H9 (cell line): ENCODE results near the gene GALC. TPM values are rescaled to one million over a fixed set of nuclear protein-coding genes. Genes with fewer than 3 reads are reported as not detected.

Experiments used
- DNase-seq: peaks from one replicate; pipeline ENCODE4 v3.0.0-alpha.2; 2017
- H2AFZ ChIP-seq: one replicate; pipeline ENCODE4 v1.6.1; 2013; ENCODE audit warnings: mild to moderate bottlenecking, low read length, control low read depth, moderate library complexity
- H2AK5ac ChIP-seq: 2 replicates; pipeline ENCODE4 v1.6.1; 2013; ENCODE audit warnings: low read length, control low read depth, mixed read lengths; ENCODE audit not compliant: insufficient read length
- H2BK120ac ChIP-seq: one replicate; pipeline ENCODE4 v1.6.1; 2013; ENCODE audit warnings: low read depth, mild to moderate bottlenecking, low read length, control low read depth, inconsistent platforms; ENCODE audit not compliant: poor library complexity, severe bottlenecking
- H2BK12ac ChIP-seq: 2 replicates; pipeline ENCODE4 v1.6.1; 2013; ENCODE audit warnings: low read length, control low read depth, mixed read lengths, low read depth; ENCODE audit not compliant: insufficient read length
- H2BK15ac ChIP-seq: 2 replicates; pipeline ENCODE4 v1.6.1; 2013; ENCODE audit warnings: low read depth, low read length, control low read depth
- H2BK20ac ChIP-seq: one replicate; pipeline ENCODE4 v1.6.1; 2013; ENCODE audit warnings: low read depth, mild to moderate bottlenecking, low read length, control low read depth, inconsistent platforms; ENCODE audit not compliant: poor library complexity, severe bottlenecking
- H2BK5ac ChIP-seq: 2 replicates; pipeline ENCODE4 v1.6.1; 2013; ENCODE audit warnings: low read length, control low read depth, mixed read lengths; ENCODE audit not compliant: insufficient read length
- H3K14ac ChIP-seq: 2 replicates; pipeline ENCODE4 v1.6.1; 2013; ENCODE audit warnings: low read length, control low read depth; ENCODE audit not compliant: insufficient read depth
- H3K18ac ChIP-seq: 2 replicates; pipeline ENCODE4 v1.6.1; 2013; ENCODE audit warnings: low read depth, mild to moderate bottlenecking, mixed read lengths, low read length, control low read depth; ENCODE audit not compliant: insufficient read length
- H3K23ac ChIP-seq: 2 replicates; pipeline ENCODE4 v1.6.1; 2013; ENCODE audit warnings: low read length, control low read depth, mixed read lengths, low read depth; ENCODE audit not compliant: insufficient read length
- H3K23me2 ChIP-seq: 2 replicates; pipeline ENCODE4 v1.6.1; 2013; ENCODE audit warnings: low read depth, mild to moderate bottlenecking, mixed read lengths, low read length, control low read depth; ENCODE audit not compliant: insufficient read length, poor library complexity, severe bottlenecking
- H3K27ac ChIP-seq: 2 replicates; pipeline ENCODE4 v1.5.1; 2013; ENCODE audit warnings: low read length, control low read depth, mixed read lengths, low read depth; ENCODE audit not compliant: insufficient read length
- H3K27me3 ChIP-seq: 2 replicates; pipeline ENCODE4 v1.6.1; 2013; ENCODE audit warnings: low read length, control low read depth, inconsistent platforms; ENCODE audit not compliant: insufficient read depth
- H3K4ac ChIP-seq: 2 replicates; pipeline ENCODE4 v1.6.1; 2013; ENCODE audit warnings: low read depth, mild to moderate bottlenecking, control low read depth, inconsistent platforms, low read length, moderate library complexity
- H3K4me1 ChIP-seq: 2 replicates; pipeline ENCODE4 v1.6.1; 2013; ENCODE audit warnings: low read length, control low read depth, inconsistent platforms; ENCODE audit not compliant: insufficient read depth
- H3K4me2 ChIP-seq: 2 replicates; pipeline ENCODE4 v1.6.1; 2013; ENCODE audit warnings: low read length, control low read depth, mixed read lengths; ENCODE audit not compliant: insufficient read length, insufficient read depth
- H3K56ac ChIP-seq: 2 replicates; pipeline ENCODE4 v1.6.1; 2013; ENCODE audit warnings: low read depth, mild to moderate bottlenecking, mixed read lengths, low read length, control low read depth; ENCODE audit not compliant: insufficient read length
- H3K79me1 ChIP-seq: 2 replicates; pipeline ENCODE4 v1.6.1; 2013; ENCODE audit warnings: low read depth, mild to moderate bottlenecking, moderate library complexity, low read length, control low read depth, inconsistent platforms; ENCODE audit not compliant: insufficient read depth, poor library complexity, severe bottlenecking
- H3K79me2 ChIP-seq: 2 replicates; pipeline ENCODE4 v1.6.1; 2013; ENCODE audit warnings: low read length, control low read depth, inconsistent platforms; ENCODE audit not compliant: insufficient read depth
- H3K9ac ChIP-seq: 2 replicates; pipeline ENCODE4 v1.6.1; 2013; ENCODE audit warnings: low read length, control low read depth, mixed read lengths; ENCODE audit not compliant: insufficient read length; ENCODE audit errors: extremely low read depth
- H3K9me3 ChIP-seq: one replicate; pipeline ENCODE4 v1.6.1; 2013; ENCODE audit warnings: low read depth, low read length, inconsistent platforms; ENCODE audit not compliant: control insufficient read depth
- H3T11ph ChIP-seq: one replicate; pipeline ENCODE4 v1.6.1; 2013; ENCODE audit warnings: mild to moderate bottlenecking, low read length, control low read depth, inconsistent platforms
- H4K20me1 ChIP-seq: one replicate; pipeline ENCODE4 v1.6.1; 2013; ENCODE audit not compliant: control insufficient read depth, insufficient read length, insufficient read depth
- H4K5ac ChIP-seq: 2 replicates; pipeline ENCODE4 v1.6.1; 2013; ENCODE audit warnings: low read depth, mild to moderate bottlenecking, mixed read lengths, low read length, control low read depth; ENCODE audit not compliant: insufficient read length
- H4K8ac ChIP-seq: replicated peaks from 2 replicates; pipeline ENCODE4 v1.6.1; 2013; ENCODE audit warnings: low read length, control low read depth, mixed read lengths, low read depth; ENCODE audit not compliant: insufficient read length
- H4K91ac ChIP-seq: 2 replicates; pipeline ENCODE4 v1.6.1; 2013; ENCODE audit warnings: low read depth, mild to moderate bottlenecking, moderate library complexity, mixed read lengths, low read length, control low read depth; ENCODE audit not compliant: insufficient read length
- H3K27ac Mint-ChIP-seq, 3 experiments: 2 replicates in 2 of 3; 3 replicates in 1 of 3; pipeline ENCODE4 v1.8.0; 2020 to 2021; ENCODE audit warnings: mixed read lengths in 3 of 3, mild to moderate bottlenecking in 1 of 3, moderate library complexity in 1 of 3
- H3K27me3 Mint-ChIP-seq: 2 replicates; pipeline ENCODE4 v1.8.0; 2021; ENCODE audit warnings: low read depth, mild to moderate bottlenecking, moderate library complexity, mixed read lengths
- H3K36me3 Mint-ChIP-seq, 3 experiments: 2 replicates in 2 of 3; 3 replicates in 1 of 3; pipeline ENCODE4 v1.8.0; 2020 to 2021; ENCODE audit warnings: low read depth in 3 of 3, mixed read lengths in 3 of 3; ENCODE audit not compliant: insufficient read depth in 1 of 3
- H3K4me1 Mint-ChIP-seq, 2 experiments: 2 replicates each; pipeline ENCODE4 v1.8.0; 2020; ENCODE audit warnings: mixed read lengths in 2 of 2
- H3K4me3 Mint-ChIP-seq, 2 experiments: 2 replicates in 1 of 2; 3 replicates in 1 of 2; pipeline ENCODE4 v1.8.0; 2020 to 2021; ENCODE audit warnings: mild to moderate bottlenecking in 2 of 2, mixed read lengths in 2 of 2, moderate library complexity in 1 of 2
- H3K9me3 Mint-ChIP-seq, 2 experiments: 2 replicates in 1 of 2; 3 replicates in 1 of 2; pipeline ENCODE4 v1.8.0; 2020; ENCODE audit warnings: mild to moderate bottlenecking in 2 of 2, mixed read lengths in 2 of 2, moderate library complexity in 1 of 2
- WGBS: extraction: QIAGEN DNeasy Blood & Tissue Kit; methylation state at CpG from one replicate; pipeline ENCODE4 v1.1.7; 2013; ENCODE audit warnings: missing lambda C conversion rate, low lambda C conversion rate, mixed read lengths; ENCODE audit not compliant: insufficient read length; ENCODE audit errors: extremely low coverage; 5-methylcytosine and 5-hydroxymethylcytosine counted together
- total RNA-seq: library from RNA; stranded (reverse); gene quantifications from 2 replicates; pipeline ENCODE4 v1.2.1, GENCODE V29; 2021
- TF ChIP-seq, protein P1 (sequence below): fragments of 200-600 bp; sonication (generic); conservative IDR thresholded peaks from 3 replicates; pipeline ENCODE4 v1.8.0; 2021; ENCODE audit warnings: antibody characterized with exemption, mild to moderate bottlenecking

The GALC gene
- total RNA-seq, 1 experiment from 2014 or later = 12.4 TPM

DNA sequence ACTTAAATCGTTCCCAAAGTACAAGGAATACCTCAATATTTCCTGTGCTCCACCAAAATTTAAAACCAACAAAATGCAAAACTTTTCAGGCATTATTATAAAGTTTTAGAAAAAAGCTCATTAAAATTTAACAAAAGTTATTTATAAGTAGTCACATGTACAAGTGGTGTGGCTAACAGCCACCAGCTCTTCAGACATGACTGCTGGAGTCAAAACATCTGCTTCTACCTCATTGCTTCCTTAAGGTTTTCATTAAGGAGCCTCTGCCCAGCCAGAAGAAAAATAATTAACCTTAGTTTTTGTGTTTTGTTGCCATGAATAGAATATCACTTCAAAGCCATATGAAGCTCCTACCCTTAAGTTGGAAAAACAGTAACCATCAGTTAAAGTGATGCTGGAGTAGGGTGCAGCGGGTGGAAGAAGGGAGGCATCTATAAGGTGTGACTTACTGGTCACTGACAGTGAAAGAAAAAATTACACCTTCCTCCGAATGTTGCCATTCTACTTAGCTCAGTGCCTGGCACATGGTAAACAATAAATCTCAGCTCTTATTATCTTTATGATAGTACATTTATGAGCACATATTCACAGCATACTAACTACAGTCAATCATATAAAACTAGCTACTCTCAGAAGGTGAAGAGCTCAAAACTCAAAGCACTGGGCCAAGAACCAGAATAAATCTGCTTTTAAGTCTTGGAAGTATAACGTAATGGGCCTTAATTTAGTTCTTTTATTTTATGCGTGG lies 57.7 kb downstream of the GALC start:
- Histone ChIP-seq H3K4me1 (no peaks in the 10 kb centered on the region), H3K23me2 (no peaks in the 10 kb centered on the region), H4K8ac (no peak overlapping the region), H3K27ac (no peak overlapping the region), H3K79me1 (no peaks in the 10 kb centered on the region), H3K27me3 (no peaks in the 10 kb centered on the region), H3K56ac (no peak overlapping the region), H2AK5ac (no peak overlapping the region), H2BK120ac (no peak overlapping the region), H3K4me2 (no peak overlapping the region), H3K14ac (no peak overlapping the region), H3K9ac (no peak overlapping the region), H3K9me3 (no peaks in the 10 kb centered on the region), H3K23ac (no peak overlapping the region), H3K4ac (no peak overlapping the region), H3K79me2 (no peaks in the 10 kb centered on the region), H2BK15ac (no peak overlapping the region), H4K5ac (no peak overlapping the region), H4K20me1 (no peaks in the 10 kb centered on the region), H2BK12ac (no peak overlapping the region), H2BK5ac (no peak overlapping the region), H2BK20ac (no peak overlapping the region), H2AFZ (no peak overlapping the region), H3K18ac (no peak overlapping the region), H3T11ph (no peak overlapping the region), H4K91ac (no peak overlapping the region)
- H3K9me3 Mint-ChIP-seq = peaks cover 0 to 7% of the 10 kb centered on the region in 2 experiments
- H3K27me3 Mint-ChIP-seq = no peaks in the 10 kb centered on the region
- no peak overlapping the region for H3K27ac Mint-ChIP-seq
- H3K36me3 Mint-ChIP-seq = peaks cover 1 to 4% (median 3%) of the 10 kb centered on the region in 3 experiments; a peak in 4 of 7 replicates
- DNase-seq = no peak
- no peaks in the 10 kb centered on the region for H3K4me1 Mint-ChIP-seq
- H3K4me3 Mint-ChIP-seq = no peak overlapping the region
- WGBS = no CpG with 5 or more reads among the region's 5 CpGs
- TF ChIP-seq, protein P1, sequence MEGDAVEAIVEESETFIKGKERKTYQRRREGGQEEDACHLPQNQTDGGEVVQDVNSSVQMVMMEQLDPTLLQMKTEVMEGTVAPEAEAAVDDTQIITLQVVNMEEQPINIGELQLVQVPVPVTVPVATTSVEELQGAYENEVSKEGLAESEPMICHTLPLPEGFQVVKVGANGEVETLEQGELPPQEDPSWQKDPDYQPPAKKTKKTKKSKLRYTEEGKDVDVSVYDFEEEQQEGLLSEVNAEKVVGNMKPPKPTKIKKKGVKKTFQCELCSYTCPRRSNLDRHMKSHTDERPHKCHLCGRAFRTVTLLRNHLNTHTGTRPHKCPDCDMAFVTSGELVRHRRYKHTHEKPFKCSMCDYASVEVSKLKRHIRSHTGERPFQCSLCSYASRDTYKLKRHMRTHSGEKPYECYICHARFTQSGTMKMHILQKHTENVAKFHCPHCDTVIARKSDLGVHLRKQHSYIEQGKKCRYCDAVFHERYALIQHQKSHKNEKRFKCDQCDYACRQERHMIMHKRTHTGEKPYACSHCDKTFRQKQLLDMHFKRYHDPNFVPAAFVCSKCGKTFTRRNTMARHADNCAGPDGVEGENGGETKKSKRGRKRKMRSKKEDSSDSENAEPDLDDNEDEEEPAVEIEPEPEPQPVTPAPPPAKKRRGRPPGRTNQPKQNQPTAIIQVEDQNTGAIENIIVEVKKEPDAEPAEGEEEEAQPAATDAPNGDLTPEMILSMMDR = no peak
